K562 (cell line): ENCODE measurements around the gene FOXR2. TPM values are rescaled to one million over a fixed set of nuclear protein-coding genes. Genes with fewer than 3 reads are reported as not detected.

ENCODE experiments used
- ATAC-seq: fragments of 200-7000 bp; cut with Tn5 transposase; 3 replicates; pipeline ENCODE4 v1.9.1; 2020; ENCODE audit warnings: moderate library complexity
- BruUV-seq: library from RNA; stranded (reverse); fragments of 400-500 nt; replicated peaks from 2 replicates; lab custom pipeline; 2021; lab: Mats Ljungman, UMichigan
- CTCF ChIA-PET: fragments of 300-600 bp; formaldehyde crosslinking; extraction: SDS; loops from one replicate; lab custom pipeline; 2021; ENCODE audit warnings: low intra/inter-chr PET ratio; lab: Yijun Ruan, JAX
- POLR2A ChIA-PET: fragments of 300-600, 350-650 bp; sonication (Branson Sonifier 250); formaldehyde crosslinking; extraction: SDS; loops from one replicate; lab custom pipeline; 2021; ENCODE audit warnings: antibody characterized with exemption, inconsistent platforms; lab: Yijun Ruan, JAX
- DNase-seq, 4 experiments: peaks; one replicate each; pipeline versions ENCODE4 v3.0.0 to v3.0.0-alpha.2; 2011 to 2018; ENCODE audit warnings: low spot score in 3 of 4, mixed read lengths in 3 of 4; ENCODE audit errors: extremely low read depth in 1 of 4
- FAIRE-seq: peaks from 2 replicates; lab custom pipeline; 2011; peaks lifted over from hg19 to GRCh38; lab: Jason Lieb, UNC
- H2AFZ ChIP-seq: 2 replicates; pipeline ENCODE4 v1.6.0; 2011; ENCODE audit warnings: low read depth, low read length, control low read depth, inconsistent platforms
- H3K27ac ChIP-seq: fragments of 200-600 bp; 3 replicates; pipeline ENCODE4 v1.8.0; 2011; ENCODE audit warnings: low read depth, mild to moderate bottlenecking, control low read depth, inconsistent platforms, low read length, moderate library complexity, mixed read lengths; ENCODE audit errors: extremely low read depth
- H3K27me3 ChIP-seq, 2 experiments: fragments of 300-600 bp in 1 of 2; 2 replicates in 1 of 2; 3 replicates in 1 of 2; pipeline versions ENCODE4 v1.6.0 to v1.8.0; 2011; ENCODE audit warnings: inconsistent platforms in 2 of 2, low read length in 2 of 2, mild to moderate bottlenecking in 1 of 2, mixed read lengths in 1 of 2, moderate library complexity in 1 of 2; ENCODE audit not compliant: control insufficient read depth in 2 of 2, insufficient read depth in 2 of 2
- H3K36me3 ChIP-seq: fragments of 300-600 bp; 3 replicates; pipeline ENCODE4 v1.8.0; 2011; ENCODE audit warnings: mild to moderate bottlenecking, low read length, inconsistent platforms; ENCODE audit not compliant: control insufficient read depth, insufficient read depth
- H3K4me1 ChIP-seq, 2 experiments: fragments of 200-600 bp in 1 of 2; replicated peaks in 1 of 2; 2 replicates in 1 of 2; 3 replicates in 1 of 2; pipeline versions ENCODE4 v1.5.1 to v1.8.0; 2011; ENCODE audit warnings: inconsistent platforms in 2 of 2, low read length in 2 of 2, mild to moderate bottlenecking in 1 of 2, mixed read lengths in 1 of 2, moderate library complexity in 1 of 2; ENCODE audit not compliant: control insufficient read depth in 2 of 2, insufficient read depth in 2 of 2
- H3K4me2 ChIP-seq: 2 replicates; pipeline ENCODE4 v1.6.1; 2011; ENCODE audit warnings: low read length, control low read depth, inconsistent platforms, mixed read lengths; ENCODE audit not compliant: insufficient read depth
- H3K4me3 ChIP-seq: fragments of 200-600 bp; sonication (generic), shearing (Covaris generic); 2 replicates; pipeline ENCODE4 v1.5.1; 2016; ENCODE audit warnings: control low read depth, inconsistent platforms
- H3K79me2 ChIP-seq: fragments of 200-600 bp; 3 replicates; pipeline ENCODE4 v1.8.0; 2011; ENCODE audit warnings: low read length, inconsistent platforms; ENCODE audit not compliant: control insufficient read depth, insufficient read depth
- H3K9ac ChIP-seq, 2 experiments: 2 replicates each; pipeline versions ENCODE4 v1.6.0 to v1.6.1; 2011; ENCODE audit warnings: low read depth in 2 of 2, low read length in 2 of 2, control low read depth in 1 of 2, inconsistent platforms in 1 of 2, mild to moderate bottlenecking in 1 of 2, mixed read lengths in 1 of 2; ENCODE audit not compliant: insufficient read depth in 1 of 2
- H3K9me1 ChIP-seq: one replicate; pipeline ENCODE4 v1.6.0; 2011; ENCODE audit warnings: inconsistent platforms, mild to moderate bottlenecking, low read length, moderate library complexity; ENCODE audit not compliant: control insufficient read depth, insufficient read depth
- H3K9me3 ChIP-seq: replicated peaks from 2 replicates; pipeline ENCODE4 v1.5.1; 2011; ENCODE audit warnings: low read depth, low read length, inconsistent platforms; ENCODE audit not compliant: control insufficient read depth, insufficient read depth
- H4K20me1 ChIP-seq: replicated peaks from 2 replicates; pipeline ENCODE4 v1.6.1; 2011; ENCODE audit warnings: low read length, inconsistent platforms, mixed read lengths; ENCODE audit not compliant: control insufficient read depth, insufficient read depth
- BDP1 ChIP-seq: IDR thresholded peaks from 3 replicates; pipeline ENCODE4 v1.6.1; 2011; ENCODE audit not compliant: insufficient read length, insufficient read depth
- EWSR1 ChIP-seq: fragments of 450-650 bp; IDR thresholded peaks from 2 replicates; pipeline ENCODE4 v1.6.1; 2018; ENCODE audit warnings: borderline replicate concordance, mild to moderate bottlenecking, low read depth, moderate library complexity; ENCODE audit not compliant: partially characterized antibody
- MYC ChIP-seq, 2 experiments: fragments of 250-450 bp in 1 of 2; sonication (Bioruptor Pico) in 1 of 2; IDR thresholded peaks; 2 replicates each; pipeline versions ENCODE4 v1.5.1 to v1.6.1; 2012 to 2021; ENCODE audit warnings: low read depth in 2 of 2, borderline replicate concordance in 1 of 2, improper control_type of control experiment in 1 of 2, low read length in 1 of 2, mild to moderate bottlenecking in 1 of 2, moderate library complexity in 1 of 2
- PCBP2 ChIP-seq: fragments of 200-400 bp; formaldehyde crosslinking; IDR thresholded peaks from 2 replicates; pipeline ENCODE4 v1.6.1; 2018; ENCODE audit warnings: low read length, low read depth, mild to moderate bottlenecking, moderate library complexity; ENCODE audit not compliant: poor library complexity, severe bottlenecking
- SREBF1 ChIP-seq: fragments of 150-350 bp; IDR thresholded peaks from 2 replicates; pipeline ENCODE4 v1.6.1; 2014; ENCODE audit warnings: antibody characterized with exemption, low read depth, low read length, borderline replicate concordance
- ZFX ChIP-seq: sonication (generic); formaldehyde crosslinking; IDR thresholded peaks from 2 replicates; pipeline ENCODE4 v1.8.0; 2022; ENCODE audit warnings: mild to moderate bottlenecking, missing genetic modification reagents, moderate library complexity
- ZNF23 ChIP-seq: fragments of 250-450 bp; sonication (Bioruptor Pico); IDR thresholded peaks from 2 replicates; pipeline ENCODE4 v1.4.0; 2020; ENCODE audit warnings: mild to moderate bottlenecking
- WGBS: fragments of 100-300 bp; shearing (Covaris generic); methylation state at CpG from one replicate; pipeline ENCODE4 v1.1.6; 2016; ENCODE audit warnings: low coverage, mixed read lengths; ENCODE audit not compliant: insufficient coverage; ENCODE audit errors: missing lambda C conversion rate; 5-methylcytosine and 5-hydroxymethylcytosine counted together
- in situ Hi-C: fragments of 300-500 bp; cut with MboI; formaldehyde crosslinking; loops from 4 replicates; pipeline ENCODE4 v1.15.0; 2018; ENCODE audit warnings: inconsistent platforms, mixed read lengths
- intact Hi-C: fragments of 100-400 bp; cut with micrococcal nuclease; formaldehyde crosslinking; loops from 2 replicates; pipeline ENCODE4 v1.14.2; 2022
- polyA plus RNA-seq, 8 experiments: library from polyadenylated mRNA; depleted of rRNA in 4 of 8; stranded (reverse) in 5 of 8; unstranded in 3 of 8; fragments of >200 nt; fragmentation: Nextera tagmentation in 2 of 8; fragmentation: Illumina TruSeq in 1 of 8; extraction: Ambion mirVana in 2 of 8; extraction: Trizol in 1 of 8; gene quantifications; 2 replicates each; pipeline versions ENCODE4 v1.2.1 to v1.2.3, GENCODE V29; 2011 to 2014; ENCODE audit warnings: inconsistent platforms in 1 of 8, missing spikeins in 1 of 8
- total RNA-seq, 7 experiments: library from RNA; depleted of rRNA in 6 of 7; stranded (reverse); fragments of >200 nt in 6 of 7; fragmentation: Illumina TruSeq in 2 of 7; extraction: Trizol in 2 of 7; gene quantifications; 2 replicates each; pipeline versions ENCODE4 v1.2.1 to v1.2.3, GENCODE V29; 2011 to 2021; ENCODE audit warnings: low replicate concordance in 1 of 7

The FOXR2 gene
- total and polyA plus RNA-seq, 9 of the 15 experiments (the other 6 are each of a cell fraction or from before 2014, with no cell fraction given), result 0.03 to 0.40 (median 0.25) TPM; not detected in 2

GRCh38 chrX:55640854-55641253 lies 17.7 kb downstream of the FOXR2 start:
- H3K9me1 ChIP-seq, result no peaks in the 10 kb centered on the region
- H3K27ac ChIP-seq, result no peak overlapping the region
- H3K4me1 ChIP-seq, result no peaks in the 10 kb centered on the region
- no peaks in the 10 kb centered on the region for H3K36me3 ChIP-seq
- no peak overlapping the region for H2AFZ ChIP-seq
- H3K27me3 ChIP-seq, result no peaks in the 10 kb centered on the region
- TF ChIP-seq PCBP2 (no peak), ZFX (CRISPR knock-in tag) (no peak), BDP1 (no peak), SREBF1 (no peak), ZNF23 (CRISPR knock-in tag) (no peak), MYC (IDR thresholded peaks at IDR 0.05; ENCODE audit: low read depth, low read length) (no peak), MYC (CRISPR knock-in tag; IDR thresholded peaks at IDR 0.05; ENCODE audit: borderline replicate concordance, low read depth) (no peak), EWSR1 (no peak)
- ATAC-seq (no peak), FAIRE-seq (no peak), DNase-seq (no peak)
- H4K20me1 ChIP-seq, result no peaks in the 10 kb centered on the region
- H3K4me2 ChIP-seq, result no peak overlapping the region
- ChIA-PET CTCF (no interaction called here), POLR2A (no interaction called here)
- H3K79me2 ChIP-seq, result no peaks in the 10 kb centered on the region
- WGBS, result 0% methylated on average over 4 of the region's 4 CpGs
- intact Hi-C loops, result no loop called here
- no peak overlapping the region for H3K4me3 ChIP-seq
- in situ Hi-C loops, result no loop called here
- H3K9me3 ChIP-seq, result no peaks in the 10 kb centered on the region
- no peak overlapping the region for H3K9ac ChIP-seq
- no TSS peak for BruUV-seq
